GM12878 (cell line): ENCODE data around the gene DOCK2.

Experiments
- YY1 ChIP-seq: IDR thresholded peaks from 2 replicates; pipeline ENCODE4 v1.6.1; 2011; ENCODE audit warnings: low read depth, mild to moderate bottlenecking, low read length
- TF ChIP-seq, protein P1 (sequence below), 3 experiments: IDR thresholded peaks in 2 of 3; conservative IDR thresholded peaks in 1 of 3; 2 replicates each; pipeline ENCODE4 v1.5.1; 2011; ENCODE audit warnings: low read depth in 3 of 3, low read length in 3 of 3, mild to moderate bottlenecking in 3 of 3, control low read depth in 2 of 3, moderate library complexity in 2 of 3, inconsistent platforms in 1 of 3, mixed read lengths in 1 of 3; ENCODE audit not compliant: control insufficient read depth in 2 of 3, insufficient read depth in 1 of 3; ENCODE audit errors: extremely low read depth in 1 of 3

DNA sequence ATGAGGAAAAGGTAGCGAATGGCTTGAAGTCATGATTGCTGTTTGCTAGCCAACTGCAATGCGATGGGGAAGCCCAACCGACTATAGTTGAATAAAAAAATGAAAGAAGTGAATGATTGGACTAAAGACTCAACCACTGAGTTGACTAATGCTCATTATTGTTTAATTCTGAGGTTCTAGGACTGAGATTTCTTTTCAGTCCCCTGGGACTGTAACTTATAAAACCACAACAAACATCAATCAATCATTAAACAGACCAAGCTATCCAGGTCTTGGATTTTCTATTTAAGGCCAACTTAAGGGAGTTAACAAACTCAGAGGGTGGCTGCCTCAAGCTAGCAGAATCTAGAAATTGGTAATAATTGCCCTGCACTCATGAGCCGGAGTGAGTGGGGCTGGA, 154.2 kb downstream of the DOCK2 start:
- TF ChIP-seq, protein P1, sequence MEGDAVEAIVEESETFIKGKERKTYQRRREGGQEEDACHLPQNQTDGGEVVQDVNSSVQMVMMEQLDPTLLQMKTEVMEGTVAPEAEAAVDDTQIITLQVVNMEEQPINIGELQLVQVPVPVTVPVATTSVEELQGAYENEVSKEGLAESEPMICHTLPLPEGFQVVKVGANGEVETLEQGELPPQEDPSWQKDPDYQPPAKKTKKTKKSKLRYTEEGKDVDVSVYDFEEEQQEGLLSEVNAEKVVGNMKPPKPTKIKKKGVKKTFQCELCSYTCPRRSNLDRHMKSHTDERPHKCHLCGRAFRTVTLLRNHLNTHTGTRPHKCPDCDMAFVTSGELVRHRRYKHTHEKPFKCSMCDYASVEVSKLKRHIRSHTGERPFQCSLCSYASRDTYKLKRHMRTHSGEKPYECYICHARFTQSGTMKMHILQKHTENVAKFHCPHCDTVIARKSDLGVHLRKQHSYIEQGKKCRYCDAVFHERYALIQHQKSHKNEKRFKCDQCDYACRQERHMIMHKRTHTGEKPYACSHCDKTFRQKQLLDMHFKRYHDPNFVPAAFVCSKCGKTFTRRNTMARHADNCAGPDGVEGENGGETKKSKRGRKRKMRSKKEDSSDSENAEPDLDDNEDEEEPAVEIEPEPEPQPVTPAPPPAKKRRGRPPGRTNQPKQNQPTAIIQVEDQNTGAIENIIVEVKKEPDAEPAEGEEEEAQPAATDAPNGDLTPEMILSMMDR (IDR thresholded peaks at IDR 0.05 in 2 of 3, conservative IDR thresholded peaks at IDR 0.05 in 1 of 3; ENCODE audit: control insufficient read depth in 2 of 3, extremely low read depth in 1 of 3, insufficient read depth in 1 of 3, low read depth in 3 of 3, low read length in 3 of 3) = no peak
- no peak for TF ChIP-seq YY1
